ENCODE data around the gene EPAS1. TPM values are rescaled to one million over a fixed set of nuclear protein-coding genes. Genes with fewer than 3 reads are reported as not detected.
A peak's percentile ranks its signal among the peaks of the same experiment; 100 is the strongest.

The EPAS1 gene
- polyA plus RNA-seq, 1 of the 3 experiments (the other 2 are of a cell fraction), result 69.2 TPM

- Histone ChIP-seq H3K27me3 (ENCODE audit: insufficient read depth) (no peaks in the 10 kb centered on the region), H4K20me1 (ENCODE audit: insufficient read depth) (no peaks in the 10 kb centered on the region), H2AFZ (ENCODE audit: low read depth) (no peak overlapping the region), H3K9ac (no peak overlapping the region), H3K4me3 (ENCODE audit: low read depth in 2 of 2, low read length in 1 of 2) (no peak overlapping the region), H3K36me3 (replicated peaks in 1 of 2; ENCODE audit: control insufficient read depth in 1 of 2, insufficient read depth in 2 of 2, low read length in 1 of 2) (no peaks in the 10 kb centered on the region), H3K9me2 (no peaks in the 10 kb centered on the region), H3K4me2 (no peak overlapping the region), H3F3A (replicated peaks; ENCODE audit: insufficient read depth) (no peaks in the 10 kb centered on the region), H3K4me1 (ENCODE audit: control insufficient read depth in 1 of 2, insufficient read depth in 2 of 2, low read depth in 1 of 2, low read length in 1 of 2) (peaks cover 0 to 11% of the 10 kb centered on the region in 2 experiments; a peak in 2 of 4 replicates), H3K79me2 (ENCODE audit: insufficient read depth) (no peaks in the 10 kb centered on the region), H3K27ac (ENCODE audit: low read depth in 2 of 2, low read length in 1 of 2) (peak overlapping the region in 1 of 2 experiments; percentile 55; a peak in 1 of 4 replicates), H3K9me3 (no peaks in the 10 kb centered on the region)
- CTCF ChIA-PET, result interaction anchor here (1.2 kb wide), 1 partner anchor 363 kb away, joined by 3 read pairs; no protein-coding TSS in a partner anchor
- POLR2A ChIA-PET, result no interaction called here
- DNase-seq, result no peak
- TF ChIP-seq FOXJ3 (CRISPR knock-in tag; IDR thresholded peaks at IDR 0.05) (no peak), IRF3 (IDR thresholded peaks at IDR 0.05; ENCODE audit: low read depth, low read length) (no peak), GATA2 (CRISPR knock-in tag; IDR thresholded peaks at IDR 0.05) (no peak)
Observed at GRCh38 chr2:46435353-46435752, 138.1 kb downstream of the EPAS1 start.

GRCh38 chr2:46435796-46436360 is 138.7 kb downstream of the EPAS1 start:
- POLR2A ChIA-PET, result no interaction called here
- WGBS (ENCODE audit: low lambda C conversion rate), result 63% methylated on average over 4 of the region's 4 CpGs
- TF ChIP-seq USF2 (IDR thresholded peaks at IDR 0.05; ENCODE audit: borderline replicate concordance, low read depth, low read length) (no peak), NFIC (IDR thresholded peaks at IDR 0.05; ENCODE audit: borderline replicate concordance) (no peak), MXI1 (IDR thresholded peaks at IDR 0.05; ENCODE audit: low read depth, low read length) (no peak), SIN3A (IDR thresholded peaks at IDR 0.05; ENCODE audit: borderline replicate concordance, low read depth, low read length) (no peak), TCF12 (IDR thresholded peaks at IDR 0.05) (no peak), GABPA (IDR thresholded peaks at IDR 0.05; ENCODE audit: low read depth) (no peak), POLR2AphosphoS5 (IDR thresholded peaks at IDR 0.05; ENCODE audit: low read depth, low read length) (no peak), EP300 (IDR thresholded peaks at IDR 0.05; ENCODE audit: borderline replicate concordance in 1 of 2, low read depth in 1 of 2, low read length in 1 of 2) (no peak), TEAD4 (IDR thresholded peaks at IDR 0.05; ENCODE audit: borderline replicate concordance, insufficient read depth) (no peak), CHD2 (IDR thresholded peaks at IDR 0.05; ENCODE audit: low read length, partially characterized antibody) (no peak), FOSL2 (IDR thresholded peaks at IDR 0.05; ENCODE audit: borderline replicate concordance, low read depth) (no peak), RAD21 (IDR thresholded peaks at IDR 0.05; ENCODE audit: low read length) (no peak), TAF1 (IDR thresholded peaks at IDR 0.05; ENCODE audit: borderline replicate concordance, low read depth, low read length) (no peak), ZBTB33 (IDR thresholded peaks at IDR 0.05; ENCODE audit: borderline replicate concordance, low read depth) (no peak), NRF1 (IDR thresholded peaks at IDR 0.05; ENCODE audit: low read depth, low read length) (no peak)
- TF ChIP-seq, protein P1, sequence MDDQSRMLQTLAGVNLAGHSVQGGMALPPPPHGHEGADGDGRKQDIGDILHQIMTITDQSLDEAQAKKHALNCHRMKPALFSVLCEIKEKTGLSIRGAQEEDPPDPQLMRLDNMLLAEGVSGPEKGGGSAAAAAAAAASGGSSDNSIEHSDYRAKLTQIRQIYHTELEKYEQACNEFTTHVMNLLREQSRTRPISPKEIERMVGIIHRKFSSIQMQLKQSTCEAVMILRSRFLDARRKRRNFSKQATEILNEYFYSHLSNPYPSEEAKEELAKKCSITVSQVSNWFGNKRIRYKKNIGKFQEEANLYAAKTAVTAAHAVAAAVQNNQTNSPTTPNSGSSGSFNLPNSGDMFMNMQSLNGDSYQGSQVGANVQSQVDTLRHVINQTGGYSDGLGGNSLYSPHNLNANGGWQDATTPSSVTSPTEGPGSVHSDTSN (IDR thresholded peaks at IDR 0.05), result no peak
- TF ChIP-seq, protein P2, sequence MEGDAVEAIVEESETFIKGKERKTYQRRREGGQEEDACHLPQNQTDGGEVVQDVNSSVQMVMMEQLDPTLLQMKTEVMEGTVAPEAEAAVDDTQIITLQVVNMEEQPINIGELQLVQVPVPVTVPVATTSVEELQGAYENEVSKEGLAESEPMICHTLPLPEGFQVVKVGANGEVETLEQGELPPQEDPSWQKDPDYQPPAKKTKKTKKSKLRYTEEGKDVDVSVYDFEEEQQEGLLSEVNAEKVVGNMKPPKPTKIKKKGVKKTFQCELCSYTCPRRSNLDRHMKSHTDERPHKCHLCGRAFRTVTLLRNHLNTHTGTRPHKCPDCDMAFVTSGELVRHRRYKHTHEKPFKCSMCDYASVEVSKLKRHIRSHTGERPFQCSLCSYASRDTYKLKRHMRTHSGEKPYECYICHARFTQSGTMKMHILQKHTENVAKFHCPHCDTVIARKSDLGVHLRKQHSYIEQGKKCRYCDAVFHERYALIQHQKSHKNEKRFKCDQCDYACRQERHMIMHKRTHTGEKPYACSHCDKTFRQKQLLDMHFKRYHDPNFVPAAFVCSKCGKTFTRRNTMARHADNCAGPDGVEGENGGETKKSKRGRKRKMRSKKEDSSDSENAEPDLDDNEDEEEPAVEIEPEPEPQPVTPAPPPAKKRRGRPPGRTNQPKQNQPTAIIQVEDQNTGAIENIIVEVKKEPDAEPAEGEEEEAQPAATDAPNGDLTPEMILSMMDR (IDR thresholded peaks at IDR 0.05), result no peak

More at GRCh38 chr2:46435796-46436360, 138.7 kb downstream of the EPAS1 start:
- Histone ChIP-seq H3K4me3 (ENCODE audit: low read depth in 2 of 2, low read length in 1 of 2) (no peak overlapping the region), H3F3A (replicated peaks; ENCODE audit: insufficient read depth) (no peaks in the 10 kb centered on the region), H3K36me3 (replicated peaks in 1 of 2; ENCODE audit: control insufficient read depth in 1 of 2, insufficient read depth in 2 of 2, low read length in 1 of 2) (no peaks in the 10 kb centered on the region), H3K9me3 (no peaks in the 10 kb centered on the region), H3K27me3 (ENCODE audit: insufficient read depth) (no peaks in the 10 kb centered on the region), H3K4me2 (no peak overlapping the region), H4K20me1 (ENCODE audit: insufficient read depth) (no peaks in the 10 kb centered on the region), H3K27ac (ENCODE audit: low read depth in 2 of 2, low read length in 1 of 2) (no peak overlapping the region), H2AFZ (ENCODE audit: low read depth) (no peak overlapping the region), H3K4me1 (ENCODE audit: control insufficient read depth in 1 of 2, insufficient read depth in 2 of 2, low read depth in 1 of 2, low read length in 1 of 2) (peaks cover 0 to 11% of the 10 kb centered on the region in 2 experiments; a peak in 2 of 4 replicates), H3K79me2 (ENCODE audit: insufficient read depth) (no peaks in the 10 kb centered on the region), H3K9ac (no peak overlapping the region), H3K9me2 (no peaks in the 10 kb centered on the region)
- no peak for DNase-seq
- CTCF ChIA-PET, result interaction anchor here (1.0 to 1.2 kb wide), 3 partner anchors 363 to 452 kb away, joined by 3 read pairs; no protein-coding TSS in a partner anchor
